ENCODE data around the gene CNTNAP5. TPM values are rescaled to one million over a fixed set of nuclear protein-coding genes. Genes with fewer than 3 reads are reported as not detected.

Gene CNTNAP5
- total and polyA plus RNA-seq, 2 of the 13 experiments (the other 11 are each of a cell fraction or from before 2014, with no cell fraction given), result not detected

DNA sequence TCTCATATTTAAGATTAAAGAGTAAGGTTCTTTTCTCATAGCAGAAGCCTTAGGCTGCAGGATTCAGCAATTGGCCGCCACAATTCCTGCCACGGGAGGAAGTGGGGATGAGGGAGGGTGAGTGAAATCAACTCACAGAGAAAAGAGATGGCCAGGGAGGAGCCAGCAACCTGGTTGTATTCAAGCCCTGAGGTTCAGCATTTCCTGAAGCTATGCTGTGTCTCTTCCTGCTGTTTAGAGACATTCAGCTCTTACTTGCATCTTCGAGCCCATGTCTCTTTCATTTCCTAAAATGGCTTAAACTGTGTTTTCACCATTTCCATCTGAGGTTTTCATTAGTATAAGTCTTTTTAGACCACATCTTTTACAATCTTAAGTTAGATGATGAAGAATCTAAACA lies 522.6 kb downstream of the CNTNAP5 start:
- POLR2A ChIA-PET, result no interaction called here
- CTCF ChIA-PET (ENCODE audit: low intra/inter-chr PET ratio, low total read pairs), result no interaction called here
- BruUV-seq (replicated peaks), result no TSS peak

More for the DNA sequence above, 522.6 kb downstream of the CNTNAP5 start:
- ATAC-seq, result no peak
- H3K4me2 ChIP-seq (ENCODE audit: low read depth, low read length), result no peak overlapping the region
- H3K4me3 ChIP-seq (replicated peaks in 1 of 3; ENCODE audit: insufficient read depth in 1 of 3, low read depth in 2 of 3, low read length in 3 of 3), result no peak overlapping the region
- no peak overlapping the region for H3K27ac ChIP-seq (ENCODE audit: extremely low read length, insufficient read depth, low read length)
- no peak for FAIRE-seq
- intact Hi-C loops (cut with micrococcal nuclease; ENCODE audit: unreplicated experiment), result no loop called here
- H2AFZ ChIP-seq (ENCODE audit: low read length), result no peak overlapping the region
- DNase-seq (ENCODE audit: low spot score), result no peak
- H3K79me2 ChIP-seq (ENCODE audit: insufficient read depth, low read length), result no peaks in the 10 kb centered on the region
- peaks cover 0 to 5% of the 10 kb centered on the region in 2 experiments; a peak in 1 of 5 replicates for H3K27me3 ChIP-seq (ENCODE audit: control insufficient read depth in 1 of 2, insufficient read depth in 2 of 2, low read length in 2 of 2)
- no peaks in the 10 kb centered on the region for H3K9me3 ChIP-seq (ENCODE audit: low read length)
- no peak overlapping the region for H3K9ac ChIP-seq (ENCODE audit: insufficient read depth, low read depth, low read length)
- TF ChIP-seq SRSF4 (IDR thresholded peaks at IDR 0.05; ENCODE audit: low read depth, low read length, poor library complexity, severe bottlenecking) (no peak), ZNF225 (CRISPR knock-in tag; IDR thresholded peaks at IDR 0.05) (no peak), ZNF281 (CRISPR knock-in tag; IDR thresholded peaks at IDR 0.05; ENCODE audit: borderline replicate concordance) (no peak), TBP (CRISPR knock-in tag; IDR thresholded peaks at IDR 0.05) (no peak), MYC (CRISPR knock-in tag; IDR thresholded peaks at IDR 0.05; ENCODE audit: borderline replicate concordance) (no peak), SP2 (CRISPR knock-in tag; IDR thresholded peaks at IDR 0.05) (no peak), HMGA1 (CRISPR knock-in tag; conservative IDR thresholded peaks at IDR 0.05) (no peak), ZNF138 (CRISPR knock-in tag; IDR thresholded peaks at IDR 0.05; ENCODE audit: low read depth) (no peak), ZNF768 (CRISPR knock-in tag; IDR thresholded peaks at IDR 0.05) (no peak), NFIC (IDR thresholded peaks at IDR 0.05; ENCODE audit: low read length) (no peak)
- no peaks in the 10 kb centered on the region for H3K36me3 ChIP-seq (replicated peaks in 1 of 2; ENCODE audit: control insufficient read depth in 1 of 2, insufficient read depth in 2 of 2, low read length in 2 of 2)
- H3K4me1 ChIP-seq (ENCODE audit: insufficient read depth, low read length), result no peaks in the 10 kb centered on the region
- no peaks in the 10 kb centered on the region for H4K20me1 ChIP-seq (ENCODE audit: insufficient read depth, low read length)
- in situ Hi-C loops (cut with HindIII; ENCODE audit: extremely low pct_ligation_motif_present, low pct_unique_long_range_greater_than_20kb), result no loop called here
- WGBS (ENCODE audit: low lambda C conversion rate), result 12% methylated on average over 3 of the region's 3 CpGs
